Neural progenitor cell (in vitro differentiated cells): ENCODE data around the gene TTC12. TPM values are rescaled to one million over a fixed set of nuclear protein-coding genes. Genes with fewer than 3 reads are reported as not detected.

Source experiments
- DNase-seq: peaks from one replicate; pipeline ENCODE4 v3.0.0-alpha.2; 2016; ENCODE audit warnings: low spot score
- H2AFZ ChIP-seq: fragments of 200-600 bp; sonication (generic); replicated peaks from 2 replicates; pipeline ENCODE4 v1.6.1; 2016; ENCODE audit warnings: antibody characterized with exemption
- H3F3A ChIP-seq: fragments of 200-600 bp; sonication (generic); 2 replicates; pipeline ENCODE4 v1.6.1; 2016; ENCODE audit warnings: antibody characterized with exemption, low read depth
- H3K27ac ChIP-seq: fragments of 200-600 bp; sonication (generic); 2 replicates; pipeline ENCODE4 v1.5.1; 2016; ENCODE audit warnings: mild to moderate bottlenecking
- H3K27me3 ChIP-seq: fragments of 200-600 bp; sonication (generic); 2 replicates; pipeline ENCODE4 v1.6.1; 2016; ENCODE audit warnings: mild to moderate bottlenecking, moderate library complexity
- H3K36me3 ChIP-seq: fragments of 200-600 bp; sonication (generic); 2 replicates; pipeline ENCODE4 v1.5.1; 2016
- H3K4me1 ChIP-seq: fragments of 200-600 bp; sonication (generic); 2 replicates; pipeline ENCODE4 v1.6.1; 2016; ENCODE audit warnings: mixed run types
- H3K4me2 ChIP-seq: fragments of 200-600 bp; sonication (generic); 2 replicates; pipeline ENCODE4 v1.6.1; 2016
- H3K4me3 ChIP-seq: fragments of 200-600 bp; sonication (generic); 2 replicates; pipeline ENCODE4 v1.5.1; 2016
- H3K79me2 ChIP-seq: fragments of 200-600 bp; sonication (generic); 2 replicates; pipeline ENCODE4 v1.6.1; 2016; ENCODE audit warnings: low read depth
- H3K9ac ChIP-seq: fragments of 200-600 bp; sonication (generic); 2 replicates; pipeline ENCODE4 v1.6.1; 2016
- H3K9me3 ChIP-seq: fragments of 200-600 bp; sonication (generic); 2 replicates; pipeline ENCODE4 v1.5.1; 2016; ENCODE audit warnings: low read depth
- H4K20me1 ChIP-seq: fragments of 200-600 bp; sonication (generic); 2 replicates; pipeline ENCODE4 v1.6.1; 2016; ENCODE audit warnings: low read depth
- H3K27ac Mint-ChIP-seq: 3 replicates; pipeline ENCODE4 v1.8.0; 2021; ENCODE audit warnings: mixed read lengths
- H3K27me3 Mint-ChIP-seq: 2 replicates; pipeline ENCODE4 v1.8.0; 2022; ENCODE audit warnings: low read depth, mild to moderate bottlenecking, inconsistent platforms, moderate library complexity, mixed read lengths; ENCODE audit not compliant: insufficient read depth
- H3K36me3 Mint-ChIP-seq: 3 replicates; pipeline ENCODE4 v1.8.0; 2021; ENCODE audit warnings: mixed read lengths
- H3K4me1 Mint-ChIP-seq: 3 replicates; pipeline ENCODE4 v1.8.0; 2021; ENCODE audit warnings: mixed read lengths
- H3K4me3 Mint-ChIP-seq: 3 replicates; pipeline ENCODE4 v1.8.0; 2021; ENCODE audit warnings: mild to moderate bottlenecking, moderate library complexity, mixed read lengths
- H3K9me3 Mint-ChIP-seq: 3 replicates; pipeline ENCODE4 v1.8.0; 2020; ENCODE audit warnings: mixed read lengths
- CTCF ChIP-seq: fragments of 200-600 bp; sonication (generic); IDR thresholded peaks from 2 replicates; pipeline ENCODE4 v1.5.1; 2017; ENCODE audit warnings: antibody characterized with exemption, mild to moderate bottlenecking
- EZH2 ChIP-seq: fragments of 200-600 bp; sonication (generic); IDR thresholded peaks from 2 replicates; pipeline ENCODE4 v1.6.1; 2017; ENCODE audit warnings: antibody characterized with exemption, mild to moderate bottlenecking, moderate library complexity
- EZH2phosphoT487 ChIP-seq: fragments of 200-600 bp; sonication (generic); IDR thresholded peaks from 2 replicates; pipeline ENCODE4 v1.6.1; 2017; ENCODE audit warnings: antibody characterized with exemption
- total RNA-seq: library from RNA; depleted of rRNA; stranded (reverse); fragments of >200 nt; gene quantifications from 2 replicates; pipeline ENCODE4 v1.2.3, GENCODE V29; 2015; ENCODE audit warnings: low replicate concordance

Gene TTC12
- total RNA-seq, 1 donor from 2014 or later = 33.4 TPM

- no peaks in the 10 kb centered on the region for H3K9me3 ChIP-seq
- no peak overlapping the region for H3K4me3 ChIP-seq
- H3K9ac ChIP-seq = no peak overlapping the region
- no peak overlapping the region for H2AFZ ChIP-seq
- no peak overlapping the region for H3K27ac Mint-ChIP-seq
- no peak for TF ChIP-seq EZH2phosphoT487
- TF ChIP-seq EZH2 = no peak
- TF ChIP-seq CTCF = no peak
- H3K79me2 ChIP-seq = no peaks in the 10 kb centered on the region
- no peak overlapping the region for H3K4me2 ChIP-seq
- no peaks in the 10 kb centered on the region for H3K9me3 Mint-ChIP-seq
- H3K27ac ChIP-seq = no peak overlapping the region
- no peaks in the 10 kb centered on the region for H3K27me3 ChIP-seq
- peaks cover 2% of the 10 kb centered on the region for H3K27me3 Mint-ChIP-seq
- H3F3A ChIP-seq = no peaks in the 10 kb centered on the region
- H3K4me1 ChIP-seq = no peaks in the 10 kb centered on the region
- H3K36me3 ChIP-seq = no peaks in the 10 kb centered on the region
- no peaks in the 10 kb centered on the region for H4K20me1 ChIP-seq
- DNase-seq = no peak
- no peaks in the 10 kb centered on the region for H3K4me1 Mint-ChIP-seq
- no peaks in the 10 kb centered on the region for H3K36me3 Mint-ChIP-seq
- no peak overlapping the region for H3K4me3 Mint-ChIP-seq
Measured at GRCh38 chr11:113415343-113415742, 101.0 kb downstream of the TTC12 start.

Other genes with a start within 250 kb of the TTC12 start
- 0.22 TPM in 1 of 2 replicates, not detected in the other for gene ANKK1, start 73.2 kb downstream of the TTC12 start, total RNA-seq
- 0.06 and 0.21 TPM in 2 replicates for gene DRD2, start 160.8 kb downstream of the TTC12 start, total RNA-seq